Panc1 (cell line): ENCODE measurements around the gene TERT.

Experiments
- POLR2AphosphoS5 ChIP-seq: IDR thresholded peaks from 2 replicates; pipeline ENCODE4 v1.6.1; 2012; ENCODE audit warnings: mild to moderate bottlenecking, low read depth, low read length, moderate library complexity
- TF ChIP-seq, protein P1 (sequence below): fragments of 450-650 bp; IDR thresholded peaks from 2 replicates; pipeline ENCODE4 v1.5.1; 2017; ENCODE audit warnings: mild to moderate bottlenecking

- TF ChIP-seq, protein P1, sequence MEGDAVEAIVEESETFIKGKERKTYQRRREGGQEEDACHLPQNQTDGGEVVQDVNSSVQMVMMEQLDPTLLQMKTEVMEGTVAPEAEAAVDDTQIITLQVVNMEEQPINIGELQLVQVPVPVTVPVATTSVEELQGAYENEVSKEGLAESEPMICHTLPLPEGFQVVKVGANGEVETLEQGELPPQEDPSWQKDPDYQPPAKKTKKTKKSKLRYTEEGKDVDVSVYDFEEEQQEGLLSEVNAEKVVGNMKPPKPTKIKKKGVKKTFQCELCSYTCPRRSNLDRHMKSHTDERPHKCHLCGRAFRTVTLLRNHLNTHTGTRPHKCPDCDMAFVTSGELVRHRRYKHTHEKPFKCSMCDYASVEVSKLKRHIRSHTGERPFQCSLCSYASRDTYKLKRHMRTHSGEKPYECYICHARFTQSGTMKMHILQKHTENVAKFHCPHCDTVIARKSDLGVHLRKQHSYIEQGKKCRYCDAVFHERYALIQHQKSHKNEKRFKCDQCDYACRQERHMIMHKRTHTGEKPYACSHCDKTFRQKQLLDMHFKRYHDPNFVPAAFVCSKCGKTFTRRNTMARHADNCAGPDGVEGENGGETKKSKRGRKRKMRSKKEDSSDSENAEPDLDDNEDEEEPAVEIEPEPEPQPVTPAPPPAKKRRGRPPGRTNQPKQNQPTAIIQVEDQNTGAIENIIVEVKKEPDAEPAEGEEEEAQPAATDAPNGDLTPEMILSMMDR, result no peak
- no peak for TF ChIP-seq POLR2AphosphoS5
Observed at GRCh38 chr5:1312206-1312605, 17.3 kb upstream of the TERT start.
